Inferior parietal cortex (tissue), 1 donor: Measurements from ENCODE around the gene VPS4B.
"Not testable (repeated sequence)": the region's sequence is repeated elsewhere in the genome, so short reads cannot be mapped to it uniquely, and the experiment has no call there.

Experiments
- DNase-seq: peaks from one replicate; pipeline ENCODE4 v3.0.0-alpha.2; 2016; ENCODE audit errors: extremely low spot score

The VPS4B gene

DNA sequence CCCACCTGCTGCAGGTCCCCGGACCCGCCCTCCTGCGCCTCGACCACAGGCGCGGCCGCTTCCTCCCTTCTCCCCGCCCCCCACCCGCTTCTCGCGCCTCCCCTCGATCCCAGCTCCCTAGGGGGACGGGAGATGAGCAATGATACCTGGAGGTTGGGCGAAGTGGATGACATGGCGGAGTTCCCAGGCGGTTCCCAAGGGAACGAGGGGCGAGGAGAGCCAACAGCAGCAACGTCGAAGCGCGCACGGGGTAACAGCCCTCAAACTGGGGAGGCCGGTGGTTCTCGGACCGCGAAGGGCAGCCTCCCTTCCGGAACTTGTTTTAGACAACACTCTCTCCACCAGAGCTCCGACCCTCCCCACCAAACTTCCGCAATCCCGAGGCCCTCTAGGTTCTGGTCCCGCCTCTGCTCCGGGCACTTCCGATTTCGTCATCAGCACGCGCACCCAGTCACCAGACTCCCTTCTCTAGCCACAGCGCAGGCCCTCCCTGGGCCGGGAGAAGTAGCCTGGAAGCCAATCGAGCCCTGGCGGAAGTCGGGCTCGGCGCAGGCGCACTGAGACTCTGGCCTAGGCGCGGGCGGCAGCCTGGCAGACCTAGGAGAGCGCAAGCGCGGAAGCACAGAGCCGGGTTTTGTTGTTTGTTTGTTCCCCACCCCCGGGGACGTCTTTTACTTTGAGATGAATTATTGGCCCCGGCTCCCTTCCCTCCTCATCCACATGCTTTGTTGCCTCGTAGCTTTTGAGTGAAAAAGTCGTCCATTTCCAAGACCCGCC is at the start of gene VPS4B:
VPS4B (minus strand) TSS at position 390 of the 777 bp plus-strand sequence; CDS start at position 173, 217 bp downstream.
- DNase-seq = peak; percentile 99

DNA sequence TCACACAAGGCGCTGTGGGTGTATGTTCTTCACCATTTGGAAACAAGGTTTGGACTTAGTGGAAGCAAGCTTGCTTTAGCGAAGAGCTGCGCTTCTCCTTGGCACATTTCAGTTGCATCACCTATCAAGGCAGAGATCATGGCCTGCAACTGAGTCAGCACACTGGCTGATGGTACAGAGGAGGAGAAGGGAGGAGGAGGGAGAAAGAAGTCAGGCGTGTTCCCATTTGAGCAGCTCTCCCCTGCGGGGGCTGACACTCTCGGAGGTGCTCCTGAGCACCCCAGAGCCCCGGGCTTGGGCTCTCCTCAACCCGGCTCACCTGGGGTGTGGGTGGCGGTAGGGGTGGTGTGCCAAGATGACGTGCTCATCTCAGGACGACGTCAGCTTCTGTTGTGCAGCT is 48.5 kb upstream of the VPS4B start:
- DNase-seq = no peak

DNA sequence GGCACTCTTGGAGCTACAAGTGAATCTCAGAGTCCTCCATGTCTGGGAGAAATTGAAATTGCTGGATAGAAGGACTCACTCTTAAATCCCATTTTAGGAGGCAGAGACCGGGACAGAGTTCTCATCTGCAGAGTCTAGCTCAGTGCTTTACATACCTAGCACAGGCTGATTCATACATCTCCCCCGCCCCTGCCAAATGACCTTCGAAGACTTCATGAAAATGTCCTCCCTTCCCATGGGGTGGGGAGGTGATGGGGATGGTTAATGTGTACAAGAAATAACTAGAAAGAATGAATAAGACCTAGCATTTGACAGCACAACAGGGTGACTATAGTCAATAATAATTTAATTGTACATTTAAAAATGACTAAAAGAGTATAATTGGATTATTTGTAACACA is 46.3 kb upstream of the VPS4B start:
- DNase-seq = no peak

DNA sequence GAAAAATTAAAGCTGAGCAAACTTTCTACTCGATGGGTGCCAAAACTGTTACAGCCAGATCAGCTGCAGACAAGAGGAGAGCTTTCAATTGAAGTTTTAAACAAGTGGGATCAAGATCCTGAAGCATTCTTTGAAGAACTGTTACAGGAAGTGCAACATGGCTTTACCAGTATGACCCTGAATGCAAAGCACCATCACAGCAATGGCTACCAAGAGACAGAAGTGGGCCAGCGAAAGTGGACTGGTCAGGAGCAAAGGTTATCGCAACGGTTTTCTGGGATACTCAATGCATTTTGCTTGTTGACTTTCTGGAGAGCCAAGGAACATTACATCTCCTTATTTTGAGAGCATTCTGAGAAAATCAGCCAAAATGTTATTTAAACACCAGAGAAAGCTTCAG is 45.4 kb upstream of the VPS4B start:
- no peak for DNase-seq

DNA sequence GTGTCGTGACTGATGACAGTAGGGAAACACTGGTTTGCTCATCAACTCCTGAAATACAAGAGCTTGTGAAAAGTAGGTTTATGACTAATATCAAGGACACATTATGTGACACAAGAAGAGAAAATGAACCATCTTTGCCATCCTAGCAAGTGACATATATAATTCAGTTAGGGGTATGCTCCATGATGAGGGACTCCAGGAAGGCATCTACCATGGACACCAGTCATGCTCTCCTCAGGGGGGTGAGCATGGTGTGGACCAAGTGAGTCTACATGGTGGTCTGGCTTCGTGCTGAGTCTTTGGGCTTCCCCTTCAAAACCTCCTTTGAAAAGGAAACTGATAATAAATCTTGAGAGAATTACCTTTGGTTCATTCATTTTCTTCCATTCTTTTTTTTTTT is 42.8 kb upstream of the VPS4B start:
- no peak for DNase-seq

DNA sequence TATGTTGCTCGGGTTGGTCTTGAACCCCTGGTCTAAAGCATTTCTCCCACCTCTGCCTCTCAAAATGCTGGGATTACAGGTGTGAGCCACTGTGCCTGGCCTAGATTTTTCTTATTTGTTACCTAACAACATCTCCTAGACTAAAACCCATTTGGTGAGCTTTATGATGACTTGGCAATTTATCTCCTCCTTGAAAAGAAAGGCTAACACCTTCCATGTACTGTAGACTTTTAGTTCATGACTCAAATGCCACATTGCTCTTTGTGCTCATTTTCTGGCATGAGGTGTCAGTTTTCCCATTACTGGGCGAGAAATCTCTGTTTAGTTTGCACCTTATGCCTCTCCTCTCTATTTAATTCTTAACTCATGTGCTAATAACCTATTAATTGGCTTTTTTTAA is 42.2 kb upstream of the VPS4B start:
- no peak for DNase-seq

DNA sequence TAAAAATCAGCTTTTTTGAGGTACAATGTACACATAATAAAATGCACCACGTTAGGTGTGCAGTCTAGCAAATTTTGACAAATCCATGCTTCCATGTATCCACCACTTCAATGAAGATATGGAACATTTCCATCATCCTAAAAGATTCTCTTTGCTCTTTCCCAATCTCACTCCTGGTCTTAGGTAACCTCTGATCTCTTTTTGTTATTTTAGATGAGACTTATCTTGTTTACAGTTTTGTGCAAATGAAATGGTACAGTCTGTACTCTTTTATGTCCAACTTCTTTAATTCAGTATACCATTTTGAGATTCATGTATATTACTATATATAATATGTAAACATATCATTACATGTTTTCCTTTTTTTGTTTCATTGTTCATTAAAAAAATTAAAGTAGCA is 38.1 kb upstream of the VPS4B start:
- DNase-seq = no peak

DNA sequence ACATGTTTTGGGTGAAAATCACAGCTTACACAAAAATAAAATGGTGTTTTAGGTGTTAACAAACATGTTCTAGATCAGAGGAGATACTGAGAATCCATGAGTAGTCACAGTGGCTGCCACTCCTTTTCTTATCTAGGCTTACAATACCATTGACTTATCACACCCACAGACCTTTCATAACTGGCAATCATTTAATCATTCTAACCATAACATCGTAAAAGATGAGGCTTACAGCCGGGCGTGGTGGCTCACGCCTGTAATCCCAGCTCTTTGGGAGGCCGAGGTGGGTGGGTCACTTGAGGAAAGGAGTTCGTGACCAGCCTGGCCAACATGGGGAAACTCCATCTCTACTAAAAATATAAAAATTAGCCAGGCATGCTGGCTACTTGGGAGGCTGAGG is 35.7 kb upstream of the VPS4B start:
- DNase-seq = no peak

DNA sequence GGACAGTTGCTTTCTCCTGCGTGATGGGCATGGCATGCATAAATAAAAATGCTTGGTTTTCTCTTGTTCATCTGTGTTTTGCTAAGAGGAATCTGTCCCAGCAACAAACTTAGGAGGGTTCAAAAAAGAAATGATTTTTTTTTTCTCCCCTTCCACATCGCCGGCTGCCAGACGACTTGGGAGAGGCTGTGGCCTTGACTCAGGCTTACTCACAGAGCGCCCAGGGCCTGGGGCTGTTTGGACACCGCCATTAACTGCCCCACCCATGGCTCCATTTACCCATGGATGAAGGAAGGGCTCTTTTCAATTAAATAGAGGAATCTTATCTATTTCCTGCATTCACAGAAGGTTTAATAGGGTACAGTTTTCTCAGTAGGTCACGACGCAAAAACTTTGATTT is 32.2 kb upstream of the VPS4B start:
- no peak for DNase-seq

DNA sequence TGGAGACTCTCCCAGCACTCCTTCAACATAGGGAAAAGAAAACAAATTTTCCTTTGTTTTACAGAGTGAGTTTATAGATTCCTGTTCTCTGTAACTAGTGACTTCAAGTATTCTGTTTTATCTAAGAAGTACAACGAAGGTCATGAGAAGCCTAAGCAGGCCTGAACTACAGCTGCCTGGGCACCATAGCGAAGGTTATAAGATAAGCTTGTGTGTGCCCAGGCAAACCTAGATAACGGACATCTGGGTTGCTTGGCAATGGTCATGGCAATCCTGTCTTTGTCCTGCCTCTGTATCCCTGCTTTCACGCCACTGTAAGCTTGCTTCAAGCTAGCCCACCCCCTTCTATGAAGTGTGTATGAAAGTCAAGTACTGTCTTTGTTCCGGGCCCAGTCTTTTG is 30.5 kb upstream of the VPS4B start:
- not testable (repeated sequence) for DNase-seq

DNA sequence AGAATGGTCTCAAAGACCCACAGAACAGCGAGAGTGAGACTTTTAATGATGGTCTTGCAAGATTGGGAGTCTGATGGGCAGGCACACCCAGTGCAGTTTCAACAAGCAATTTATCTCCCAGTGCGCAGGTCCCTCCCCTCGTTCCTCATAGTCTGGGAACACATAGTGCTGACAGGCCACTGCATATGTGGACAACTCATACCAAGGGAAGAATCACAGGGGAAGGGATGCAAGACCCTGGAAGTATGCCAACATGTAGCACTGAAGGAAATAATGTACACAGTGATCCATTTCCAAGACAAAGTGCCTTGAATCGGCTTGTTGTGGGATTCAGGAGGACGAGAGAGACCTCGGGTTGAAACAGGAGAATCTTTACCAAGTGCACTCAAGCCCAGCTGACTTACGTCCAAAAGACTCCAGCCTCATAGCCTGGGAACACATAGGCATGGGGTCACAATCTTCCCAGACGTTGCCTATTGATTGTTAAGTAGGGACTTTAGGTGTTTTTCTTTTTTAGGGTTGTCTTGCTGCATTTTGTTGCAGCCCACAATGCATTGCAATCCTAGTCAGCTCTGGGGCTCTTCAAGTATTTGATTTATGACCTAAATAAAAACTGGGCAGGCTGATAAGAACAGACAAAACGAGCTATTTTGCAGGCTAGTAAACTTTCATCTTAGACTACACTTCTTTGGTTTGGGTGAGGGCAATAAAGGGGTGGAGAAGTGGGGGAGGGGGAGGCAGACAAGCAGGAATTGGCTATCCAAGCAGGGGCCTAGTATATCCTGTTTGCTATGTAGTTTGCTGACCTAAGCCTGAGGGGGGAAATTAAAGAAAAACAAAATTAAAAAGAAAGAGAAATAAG is 29.8 kb upstream of the VPS4B start:
- DNase-seq = no peak

DNA sequence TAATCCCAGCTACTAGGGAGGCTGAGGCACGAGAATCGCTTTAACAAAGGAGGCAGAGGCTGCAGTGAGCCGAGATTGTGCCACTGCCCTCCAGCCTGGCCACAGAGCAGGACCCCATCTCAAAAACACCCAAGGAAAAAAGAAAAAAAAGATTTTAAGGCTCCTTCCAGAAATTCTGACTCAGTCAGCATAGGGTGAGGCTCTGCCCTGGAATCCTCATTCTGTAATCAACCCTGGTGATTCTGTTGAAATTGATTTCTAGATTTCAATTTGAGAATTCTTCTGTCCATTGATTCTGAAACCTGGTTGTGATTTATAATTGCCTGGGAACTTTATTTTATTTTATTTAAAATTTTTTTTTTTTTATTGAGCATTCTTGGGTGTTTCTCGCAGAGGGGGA is 27.1 kb upstream of the VPS4B start:
- DNase-seq = no peak

DNA sequence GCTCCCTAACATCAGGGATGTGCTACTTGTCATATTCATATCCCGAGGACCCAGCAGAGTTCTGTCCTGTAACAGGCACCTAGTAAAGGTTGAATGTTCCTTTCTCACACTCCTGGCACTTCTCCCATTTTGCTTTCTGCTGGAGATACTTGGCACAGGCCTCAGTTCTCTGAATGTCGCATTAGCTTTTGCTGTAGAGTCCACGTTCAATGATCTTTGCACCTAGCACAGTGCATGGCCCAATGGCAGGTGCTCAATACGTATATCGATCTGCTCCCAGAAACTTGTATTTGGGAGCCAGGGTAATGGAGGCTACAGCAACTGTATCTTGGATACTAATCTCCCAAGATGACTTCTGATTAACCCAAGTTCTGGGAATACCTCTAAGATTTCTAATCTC is 24.8 kb upstream of the VPS4B start:
- no peak for DNase-seq

DNA sequence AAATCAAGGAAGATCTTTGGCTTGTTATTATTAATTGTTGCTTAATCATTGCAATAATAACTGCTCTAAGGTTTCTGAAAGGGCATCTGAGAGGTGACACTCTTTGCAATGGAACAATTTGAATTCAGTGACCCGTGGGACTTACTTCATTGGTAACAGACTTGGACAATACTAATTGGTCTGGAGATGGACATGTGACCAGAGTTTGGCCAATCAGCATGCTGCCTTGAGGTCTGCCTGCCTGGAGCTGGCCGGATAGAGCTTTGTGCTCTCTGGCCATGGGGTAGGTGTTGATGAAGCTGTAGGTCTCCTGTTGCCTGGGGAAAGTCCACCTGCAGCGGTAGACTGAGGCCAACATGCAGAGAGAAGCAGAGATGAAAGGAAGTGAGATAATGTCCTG is 24.0 kb upstream of the VPS4B start:
- DNase-seq = no peak

DNA sequence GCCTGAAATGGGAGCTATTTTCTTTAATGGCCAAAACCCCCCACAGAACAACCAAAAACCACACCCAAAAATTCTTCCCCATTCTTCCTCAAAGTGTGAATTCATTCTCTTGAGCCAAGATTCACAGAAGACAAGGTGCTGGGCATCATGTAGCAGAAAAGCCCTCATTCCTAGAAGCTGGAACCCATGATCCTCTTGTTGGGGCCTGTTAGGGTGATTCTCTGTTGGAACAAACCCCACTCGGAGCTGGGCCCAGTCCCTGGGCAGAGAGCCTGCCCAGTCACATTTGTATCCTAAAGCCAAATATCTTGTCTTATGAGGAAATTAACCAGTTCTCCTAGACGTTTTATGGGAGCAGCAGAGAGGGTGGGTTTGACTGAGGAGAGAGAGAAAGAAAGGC is 22.8 kb upstream of the VPS4B start:
- DNase-seq = no peak

DNA sequence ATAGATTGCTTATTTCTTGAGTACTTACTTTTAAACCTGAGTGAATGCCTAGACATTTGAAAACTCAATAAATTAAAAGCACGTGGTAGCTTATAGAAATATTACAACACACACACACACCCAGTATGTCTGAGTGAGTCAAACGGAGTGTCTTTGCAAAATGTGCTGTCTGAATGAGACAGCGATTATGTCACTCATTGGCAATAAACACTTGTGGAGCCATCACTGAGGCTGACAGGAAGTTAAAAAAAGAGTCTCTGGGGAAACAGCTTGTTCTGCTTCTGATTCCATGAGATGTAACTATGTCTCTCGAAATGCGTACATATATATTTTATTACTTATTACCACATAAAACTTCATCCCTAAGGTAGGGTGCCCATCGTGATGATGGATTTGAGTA is 22.3 kb upstream of the VPS4B start:
- no peak for DNase-seq

DNA sequence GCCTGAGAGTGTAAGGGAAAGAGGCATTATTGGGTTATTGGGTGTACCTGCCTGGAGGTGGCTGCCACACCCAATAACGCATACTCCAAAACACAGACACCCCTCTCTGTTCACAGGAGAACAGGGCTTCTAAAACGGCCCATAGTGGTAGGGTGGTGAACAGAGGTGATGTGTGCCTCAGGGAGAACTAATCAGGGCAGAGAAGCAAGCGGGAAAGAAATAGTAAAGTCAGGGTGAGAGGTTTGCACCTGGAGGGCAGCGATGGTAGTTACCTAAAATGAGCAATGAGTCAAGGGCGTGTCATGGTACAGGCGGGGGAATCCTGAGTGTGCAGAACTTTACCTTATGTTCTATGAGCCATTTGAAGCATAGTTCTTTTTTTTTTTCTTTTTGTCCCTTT is 21.6 kb upstream of the VPS4B start:
- no peak for DNase-seq

DNA sequence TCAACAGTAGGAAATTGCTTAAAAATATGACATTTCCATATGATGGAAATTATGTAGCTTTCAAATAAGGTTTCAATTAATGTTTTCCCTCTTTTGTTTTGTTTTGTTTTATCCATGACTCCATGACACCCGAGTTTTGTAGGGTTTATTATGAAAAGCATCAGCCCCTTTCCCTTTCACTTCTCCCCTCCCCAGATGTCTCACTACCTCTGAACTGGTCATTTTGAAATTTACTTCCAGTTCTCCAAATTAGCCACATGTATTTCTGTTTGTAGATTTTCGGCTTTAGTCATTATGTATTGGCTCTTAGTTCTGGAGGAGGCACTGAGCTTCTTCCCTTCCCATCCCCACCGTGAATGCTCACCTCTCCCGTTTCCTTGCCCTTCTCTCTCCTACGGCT is 18.6 kb upstream of the VPS4B start:
- no peak for DNase-seq

DNA sequence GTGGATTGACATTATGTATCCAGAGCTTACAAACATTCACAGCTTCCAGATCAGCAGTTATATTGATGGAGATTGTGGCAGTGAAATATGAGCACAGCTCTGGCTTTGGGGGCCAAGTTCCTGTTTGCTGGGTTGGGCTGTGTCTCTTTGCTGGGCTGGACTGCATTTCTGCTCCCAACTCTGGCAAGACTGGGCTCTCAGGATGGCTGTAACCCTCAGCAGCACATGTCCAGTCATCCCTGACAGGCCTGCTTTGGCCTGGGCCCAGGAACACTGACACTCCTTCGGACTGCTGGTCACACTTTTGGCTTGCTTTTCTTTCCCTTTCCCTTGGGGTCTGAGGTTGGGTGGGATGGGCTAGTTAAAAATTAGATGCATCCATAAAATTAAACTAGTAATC is 17.9 kb upstream of the VPS4B start:
- DNase-seq = no peak

DNA sequence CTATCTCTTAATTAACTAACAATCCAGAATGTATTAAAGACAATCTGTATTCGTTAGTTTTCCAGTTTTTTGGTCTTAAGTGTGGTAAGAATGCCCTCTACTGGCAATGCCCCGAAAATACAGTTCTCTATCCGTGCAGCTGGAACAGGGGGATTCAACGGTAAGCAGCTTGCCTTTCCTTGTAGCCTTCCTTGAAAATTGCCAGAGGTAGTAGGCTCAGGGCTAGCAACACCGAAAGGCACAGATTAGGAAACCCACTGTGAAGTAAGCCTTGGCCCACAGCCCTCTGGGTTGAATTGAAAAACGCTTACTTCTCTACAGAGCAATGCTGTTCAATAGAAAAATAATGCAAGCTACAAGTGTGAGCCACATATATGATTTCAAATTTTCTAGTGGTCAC is 17.1 kb upstream of the VPS4B start:
- DNase-seq = peak; percentile 83

DNA sequence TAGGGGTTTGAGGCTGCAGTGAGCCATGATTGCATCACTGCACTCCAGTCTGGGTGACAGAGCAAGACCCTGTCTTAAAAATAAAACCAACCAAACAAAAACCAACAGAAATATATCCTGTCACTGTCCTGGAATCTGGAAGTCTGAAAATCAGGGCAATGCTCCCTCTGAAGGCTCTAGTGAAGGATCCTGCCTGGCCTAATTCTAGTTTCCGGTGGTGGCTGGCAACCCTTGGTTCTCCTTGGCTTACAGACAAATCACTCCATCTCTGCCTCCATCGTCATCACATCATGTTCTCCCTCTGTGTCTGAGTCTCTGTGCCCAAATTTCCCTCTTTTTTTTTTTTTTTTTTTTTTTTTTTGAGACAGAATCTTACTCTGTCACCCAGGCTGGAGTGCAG is 15.9 kb upstream of the VPS4B start:
- DNase-seq = no peak

DNA sequence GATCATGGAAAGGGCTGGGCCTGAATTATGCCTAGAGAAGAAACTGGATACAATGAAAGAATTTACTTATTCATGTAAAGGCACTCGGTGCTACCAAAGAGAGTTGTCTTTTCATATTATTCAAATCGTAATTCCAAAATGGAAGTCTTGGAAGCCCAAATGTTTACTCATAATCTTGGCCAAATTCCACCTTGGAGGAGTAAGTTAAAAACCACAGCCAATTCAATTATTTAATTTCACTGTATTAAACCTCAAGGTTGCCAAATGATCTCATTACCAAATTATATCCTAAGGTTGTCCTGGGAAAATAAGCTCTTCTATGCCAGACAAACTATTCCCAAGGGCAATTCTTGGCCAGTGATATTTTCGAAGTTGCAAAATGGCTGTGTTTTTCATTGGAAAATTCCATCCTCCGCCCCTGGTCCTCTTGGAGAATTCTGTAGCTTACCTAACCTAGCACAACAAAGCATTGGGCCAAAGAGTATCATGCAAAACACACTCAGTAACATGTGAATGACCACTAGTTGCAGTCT is 11.1 kb upstream of the VPS4B start:
- DNase-seq = no peak

DNA sequence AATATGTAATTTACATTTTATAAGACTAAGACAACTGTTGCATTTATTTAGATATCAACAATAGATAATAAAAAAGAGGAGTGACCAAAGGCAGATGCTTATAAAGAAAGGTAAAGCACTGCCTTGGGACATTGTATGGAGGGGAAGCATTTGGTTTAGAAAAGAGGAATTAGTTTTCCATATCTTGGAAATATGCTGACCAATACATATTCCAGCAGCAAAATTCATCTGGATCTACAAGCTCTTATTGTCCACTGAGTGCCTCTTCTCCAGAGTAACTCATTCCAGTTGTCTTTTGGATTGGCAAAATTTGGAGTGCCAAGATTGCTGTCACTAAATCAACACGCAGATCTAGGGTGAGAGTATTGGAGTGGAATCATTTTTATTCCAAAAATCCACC is 8.9 kb upstream of the VPS4B start:
- no peak for DNase-seq
